ENCODE results near the gene GCH1.

GRCh38 chr14:54942913-54943312, 40.3 kb upstream of the GCH1 start:
- no peak for TF ChIP-seq BHLHE40 (IDR thresholded peaks at IDR 0.05; ENCODE audit: borderline replicate concordance)
- no peak for TF ChIP-seq ARNT (IDR thresholded peaks at IDR 0.05)
- no peak for TF ChIP-seq SP1 (IDR thresholded peaks at IDR 0.05)
- TF ChIP-seq TARDBP (IDR thresholded peaks at IDR 0.05), result no peak
- TF ChIP-seq LEF1 (IDR thresholded peaks at IDR 0.05; ENCODE audit: borderline replicate concordance), result no peak
- no peak for TF ChIP-seq ZNF384 (IDR thresholded peaks at IDR 0.05)
- no peak for TF ChIP-seq FOXM1 (IDR thresholded peaks at IDR 0.05; ENCODE audit: borderline replicate concordance)
- no peak for TF ChIP-seq FOXK2 (IDR thresholded peaks at IDR 0.05)
- no peak for TF ChIP-seq L3MBTL2 (conservative IDR thresholded peaks at IDR 0.05)
- no peak for TF ChIP-seq HDGF (IDR thresholded peaks at IDR 0.05; ENCODE audit: borderline replicate concordance)
